ENCODE data around the gene METRN.

DNA sequence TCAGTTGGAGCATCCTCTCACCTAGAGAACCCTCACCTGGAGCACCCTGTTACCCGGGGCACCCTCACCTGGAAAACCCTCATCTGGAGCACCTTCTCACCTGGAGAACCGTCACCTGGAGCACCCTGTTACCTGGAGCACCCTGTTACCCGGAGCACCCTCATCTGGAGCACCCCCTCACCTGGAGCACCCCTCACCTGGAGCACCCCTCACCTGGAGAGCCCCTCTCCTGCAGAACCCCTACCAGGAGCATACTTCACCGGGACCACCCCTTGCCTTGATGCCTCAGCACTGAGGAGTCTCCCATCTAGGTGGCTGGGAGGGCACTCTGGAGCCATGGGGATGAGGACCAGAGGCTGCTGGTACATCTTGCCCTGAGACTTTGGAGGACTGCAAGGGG is 6.0 kb upstream of the METRN start:
- TF ChIP-seq, protein P1, sequence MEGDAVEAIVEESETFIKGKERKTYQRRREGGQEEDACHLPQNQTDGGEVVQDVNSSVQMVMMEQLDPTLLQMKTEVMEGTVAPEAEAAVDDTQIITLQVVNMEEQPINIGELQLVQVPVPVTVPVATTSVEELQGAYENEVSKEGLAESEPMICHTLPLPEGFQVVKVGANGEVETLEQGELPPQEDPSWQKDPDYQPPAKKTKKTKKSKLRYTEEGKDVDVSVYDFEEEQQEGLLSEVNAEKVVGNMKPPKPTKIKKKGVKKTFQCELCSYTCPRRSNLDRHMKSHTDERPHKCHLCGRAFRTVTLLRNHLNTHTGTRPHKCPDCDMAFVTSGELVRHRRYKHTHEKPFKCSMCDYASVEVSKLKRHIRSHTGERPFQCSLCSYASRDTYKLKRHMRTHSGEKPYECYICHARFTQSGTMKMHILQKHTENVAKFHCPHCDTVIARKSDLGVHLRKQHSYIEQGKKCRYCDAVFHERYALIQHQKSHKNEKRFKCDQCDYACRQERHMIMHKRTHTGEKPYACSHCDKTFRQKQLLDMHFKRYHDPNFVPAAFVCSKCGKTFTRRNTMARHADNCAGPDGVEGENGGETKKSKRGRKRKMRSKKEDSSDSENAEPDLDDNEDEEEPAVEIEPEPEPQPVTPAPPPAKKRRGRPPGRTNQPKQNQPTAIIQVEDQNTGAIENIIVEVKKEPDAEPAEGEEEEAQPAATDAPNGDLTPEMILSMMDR (IDR thresholded peaks at IDR 0.05): no peak
- TF ChIP-seq POLR2A (IDR thresholded peaks at IDR 0.05): no peak

Data from Peyer's patch (tissue), 4 donors.